ENCODE data around the gene TMEM250. TPM values are rescaled to one million over a fixed set of nuclear protein-coding genes. Genes with fewer than 3 reads are reported as not detected.

The TMEM250 gene
- total RNA-seq, 1 donor from 2014 or later, result 30.7 TPM

- H3K27ac ChIP-seq, result no peak overlapping the region
- ATAC-seq, result no peak
- no peak for DNase-seq
- peaks cover 22% of the 10 kb centered on the region for H3K36me3 ChIP-seq
- peaks cover 24% of the 10 kb centered on the region for H3K4me1 ChIP-seq
- intact Hi-C loops (cut with DNase I), result no loop called here
- no peaks in the 10 kb centered on the region for H3K9me3 ChIP-seq
- H3K27me3 ChIP-seq, result no peaks in the 10 kb centered on the region
- no peak overlapping the region for H3K4me3 ChIP-seq
- TF ChIP-seq, protein P1, sequence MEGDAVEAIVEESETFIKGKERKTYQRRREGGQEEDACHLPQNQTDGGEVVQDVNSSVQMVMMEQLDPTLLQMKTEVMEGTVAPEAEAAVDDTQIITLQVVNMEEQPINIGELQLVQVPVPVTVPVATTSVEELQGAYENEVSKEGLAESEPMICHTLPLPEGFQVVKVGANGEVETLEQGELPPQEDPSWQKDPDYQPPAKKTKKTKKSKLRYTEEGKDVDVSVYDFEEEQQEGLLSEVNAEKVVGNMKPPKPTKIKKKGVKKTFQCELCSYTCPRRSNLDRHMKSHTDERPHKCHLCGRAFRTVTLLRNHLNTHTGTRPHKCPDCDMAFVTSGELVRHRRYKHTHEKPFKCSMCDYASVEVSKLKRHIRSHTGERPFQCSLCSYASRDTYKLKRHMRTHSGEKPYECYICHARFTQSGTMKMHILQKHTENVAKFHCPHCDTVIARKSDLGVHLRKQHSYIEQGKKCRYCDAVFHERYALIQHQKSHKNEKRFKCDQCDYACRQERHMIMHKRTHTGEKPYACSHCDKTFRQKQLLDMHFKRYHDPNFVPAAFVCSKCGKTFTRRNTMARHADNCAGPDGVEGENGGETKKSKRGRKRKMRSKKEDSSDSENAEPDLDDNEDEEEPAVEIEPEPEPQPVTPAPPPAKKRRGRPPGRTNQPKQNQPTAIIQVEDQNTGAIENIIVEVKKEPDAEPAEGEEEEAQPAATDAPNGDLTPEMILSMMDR (IDR thresholded peaks at IDR 0.05), result no peak
Measured at GRCh38 chr9:136114610-136115009, 4.1 kb downstream of the TMEM250 start.

GRCh38 chr9:136112541-136112940, 6.1 kb downstream of the TMEM250 start:
- ATAC-seq (no peak), DNase-seq (no peak)
- TF ChIP-seq, protein P1 (IDR thresholded peaks at IDR 0.05), result no peak
- Histone ChIP-seq H3K27ac (no peak overlapping the region), H3K4me1 (peaks cover 38% of the 10 kb centered on the region), H3K27me3 (no peaks in the 10 kb centered on the region), H3K36me3 (peaks cover 22% of the 10 kb centered on the region), H3K4me3 (no peak overlapping the region), H3K9me3 (no peaks in the 10 kb centered on the region)
- intact Hi-C loops (cut with DNase I), result no loop called here

GRCh38 chr9:136111910-136112309, 6.8 kb downstream of the TMEM250 start:
- intact Hi-C loops (cut with DNase I), result no loop called here
- ATAC-seq (no peak), DNase-seq (no peak)
- H3K27me3 ChIP-seq, result no peaks in the 10 kb centered on the region
- no peaks in the 10 kb centered on the region for H3K9me3 ChIP-seq
- TF ChIP-seq, protein P1 (IDR thresholded peaks at IDR 0.05), result no peak
- no peak overlapping the region for H3K4me3 ChIP-seq
- peaks cover 38% of the 10 kb centered on the region for H3K4me1 ChIP-seq
- H3K36me3 ChIP-seq, result peaks cover 22% of the 10 kb centered on the region
- H3K27ac ChIP-seq, result no peak overlapping the region

GRCh38 chr9:136111190-136111589, 7.5 kb downstream of the TMEM250 start:
- intact Hi-C loops (cut with DNase I), result no loop called here
- no peak for DNase-seq
- Histone ChIP-seq H3K9me3 (no peaks in the 10 kb centered on the region), H3K4me1 (peaks cover 44% of the 10 kb centered on the region), H3K27ac (no peak overlapping the region), H3K36me3 (peaks cover 18% of the 10 kb centered on the region), H3K27me3 (no peaks in the 10 kb centered on the region), H3K4me3 (no peak overlapping the region)
- TF ChIP-seq, protein P1 (IDR thresholded peaks at IDR 0.05), result no peak
- ATAC-seq, result no peak

- Histone ChIP-seq H3K4me1 (peaks cover 48% of the 10 kb centered on the region), H3K4me3 (peak overlapping the region; percentile 52), H3K9me3 (no peaks in the 10 kb centered on the region), H3K36me3 (peaks cover 10% of the 10 kb centered on the region), H3K27me3 (no peaks in the 10 kb centered on the region), H3K27ac (peak overlapping the region; percentile 92)
- no peak for ATAC-seq
- DNase-seq, result no peak
- intact Hi-C loops (cut with DNase I), result no loop called here
- TF ChIP-seq, protein P1 (IDR thresholded peaks at IDR 0.05), result peak; percentile 14
Measured at GRCh38 chr9:136110082-136111061, 8.3 kb downstream of the TMEM250 start.
